Measurements from ENCODE around the gene RBMS1. TPM values are rescaled to one million over a fixed set of nuclear protein-coding genes. Genes with fewer than 3 reads are reported as not detected.

Gene RBMS1
- total and polyA plus RNA-seq, 2 of the 13 experiments (the other 11 are each of a cell fraction or from before 2014, with no cell fraction given): 55.5 to 110 TPM

GRCh38 chr2:160261732-160262131 lies 231.9 kb downstream of the RBMS1 start:
- POLR2A ChIA-PET: no interaction called here
- Histone ChIP-seq H3K27ac (ENCODE audit: extremely low read length, insufficient read depth, low read length) (no peak overlapping the region), H3K9ac (ENCODE audit: insufficient read depth, low read depth, low read length) (no peak overlapping the region), H3K27me3 (ENCODE audit: control insufficient read depth in 1 of 2, insufficient read depth in 2 of 2, low read length in 2 of 2) (no peaks in the 10 kb centered on the region), H3K79me2 (ENCODE audit: insufficient read depth, low read length) (no peaks in the 10 kb centered on the region), H3K4me1 (ENCODE audit: insufficient read depth, low read length) (no peaks in the 10 kb centered on the region), H3K9me3 (ENCODE audit: low read length) (no peaks in the 10 kb centered on the region), H2AFZ (ENCODE audit: low read length) (no peak overlapping the region), H3K36me3 (replicated peaks in 1 of 2; ENCODE audit: control insufficient read depth in 1 of 2, insufficient read depth in 2 of 2, low read length in 2 of 2) (no peaks in the 10 kb centered on the region), H4K20me1 (ENCODE audit: insufficient read depth, low read length) (no peaks in the 10 kb centered on the region), H3K4me2 (ENCODE audit: low read depth, low read length) (no peak overlapping the region), H3K4me3 (replicated peaks in 1 of 3; ENCODE audit: insufficient read depth in 1 of 3, low read depth in 2 of 3, low read length in 3 of 3) (no peak overlapping the region)
- no TSS peak for BruUV-seq (replicated peaks)
- intact Hi-C loops (cut with micrococcal nuclease; ENCODE audit: unreplicated experiment): no loop called here
- CTCF ChIA-PET (ENCODE audit: low intra/inter-chr PET ratio, low total read pairs): no interaction called here
- ATAC-seq (no peak), FAIRE-seq (no peak), DNase-seq (ENCODE audit: low spot score) (no peak)
- TF ChIP-seq CEBPB (IDR thresholded peaks at IDR 0.05; ENCODE audit: borderline replicate concordance, low read depth, low read length) (peak; percentile 28; the same call in 1 of the 2 replicates), ZNF768 (CRISPR knock-in tag; IDR thresholded peaks at IDR 0.05) (no peak)
- in situ Hi-C loops (cut with HindIII; ENCODE audit: extremely low pct_ligation_motif_present, low pct_unique_long_range_greater_than_20kb): loop anchor here (25.0 kb wide), 1 partner anchor 701 kb away; no protein-coding TSS in a partner anchor
- 30% methylated on average over 2 of the region's 2 CpGs for WGBS (ENCODE audit: low lambda C conversion rate)

GRCh38 chr2:160258492-160258805 lies 235.2 kb downstream of the RBMS1 start:
- ATAC-seq (no peak), FAIRE-seq (no peak), DNase-seq (ENCODE audit: low spot score) (no peak)
- Histone ChIP-seq H3K9me3 (ENCODE audit: low read length) (no peaks in the 10 kb centered on the region), H3K79me2 (ENCODE audit: insufficient read depth, low read length) (no peaks in the 10 kb centered on the region), H3K4me2 (ENCODE audit: low read depth, low read length) (no peak overlapping the region), H4K20me1 (ENCODE audit: insufficient read depth, low read length) (no peaks in the 10 kb centered on the region), H3K4me3 (replicated peaks in 1 of 3; ENCODE audit: insufficient read depth in 1 of 3, low read depth in 2 of 3, low read length in 3 of 3) (no peak overlapping the region), H3K9ac (ENCODE audit: insufficient read depth, low read depth, low read length) (no peak overlapping the region), H3K36me3 (replicated peaks in 1 of 2; ENCODE audit: control insufficient read depth in 1 of 2, insufficient read depth in 2 of 2, low read length in 2 of 2) (no peaks in the 10 kb centered on the region), H3K27ac (ENCODE audit: extremely low read length, insufficient read depth, low read length) (no peak overlapping the region), H3K27me3 (ENCODE audit: control insufficient read depth in 1 of 2, insufficient read depth in 2 of 2, low read length in 2 of 2) (no peaks in the 10 kb centered on the region), H2AFZ (ENCODE audit: low read length) (no peak overlapping the region), H3K4me1 (ENCODE audit: insufficient read depth, low read length) (no peaks in the 10 kb centered on the region)
- POLR2A ChIA-PET: no interaction called here
- 11% methylated on average over 2 of the region's 2 CpGs for WGBS (ENCODE audit: low lambda C conversion rate)
- in situ Hi-C loops (cut with HindIII; ENCODE audit: extremely low pct_ligation_motif_present, low pct_unique_long_range_greater_than_20kb) (loop anchor here (25.0 kb wide), 1 partner anchor 704 kb away; no protein-coding TSS in a partner anchor), intact Hi-C loops (cut with micrococcal nuclease; ENCODE audit: unreplicated experiment) (no loop called here)
- CTCF ChIA-PET (ENCODE audit: low intra/inter-chr PET ratio, low total read pairs): no interaction called here
- BruUV-seq (replicated peaks): no TSS peak
- TF ChIP-seq HMG20B (CRISPR knock-in tag; conservative IDR thresholded peaks at IDR 0.05) (no peak), ZNF180 (CRISPR knock-in tag; IDR thresholded peaks at IDR 0.05; ENCODE audit: borderline replicate concordance, low read depth) (no peak), ZNF33A (CRISPR knock-in tag; IDR thresholded peaks at IDR 0.05; ENCODE audit: borderline replicate concordance) (no peak), ZNF296 (CRISPR knock-in tag; conservative IDR thresholded peaks at IDR 0.05) (no peak), SALL2 (CRISPR knock-in tag; IDR thresholded peaks at IDR 0.05) (no peak), JUNB (CRISPR knock-in tag; IDR thresholded peaks at IDR 0.05; ENCODE audit: borderline replicate concordance) (no peak), ZNF251 (CRISPR knock-in tag; IDR thresholded peaks at IDR 0.05) (no peak), ZNF83 (CRISPR knock-in tag; IDR thresholded peaks at IDR 0.05; ENCODE audit: borderline replicate concordance) (no peak), HOXD1 (CRISPR knock-in tag; IDR thresholded peaks at IDR 0.05) (no peak), HOXA9 (CRISPR knock-in tag; IDR thresholded peaks at IDR 0.05; ENCODE audit: borderline replicate concordance) (no peak), MXD4 (CRISPR knock-in tag; IDR thresholded peaks at IDR 0.05) (no peak), TCF12 (IDR thresholded peaks at IDR 0.05) (no peak), TCF12 (CRISPR knock-in tag; IDR thresholded peaks at IDR 0.05) (no peak), TFE3 (CRISPR knock-in tag; IDR thresholded peaks at IDR 0.05) (no peak), NFIB (CRISPR knock-in tag; IDR thresholded peaks at IDR 0.05; ENCODE audit: borderline replicate concordance) (no peak)
- TF ChIP-seq, protein P1, sequence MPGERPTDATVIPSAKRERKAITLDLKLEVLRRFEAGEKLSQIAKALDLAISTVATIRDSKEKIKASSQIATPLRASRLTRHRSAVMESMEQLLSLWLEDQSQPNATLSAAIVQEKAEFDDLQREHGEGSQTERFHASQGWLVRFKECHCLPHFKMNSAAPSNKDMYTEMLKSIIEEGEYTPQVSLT (CRISPR knock-in tag; IDR thresholded peaks at IDR 0.05; ENCODE audit: borderline replicate concordance, low read depth): no peak

Data from HepG2 (cell line).